GM12801 (cell line): ENCODE results near the gene PLEKHO2.

Experiments used
- TF ChIP-seq, protein P1 (sequence below): IDR thresholded peaks from one replicate; pipeline ENCODE4 v1.5.1; 2011; ENCODE audit warnings: control low read depth; ENCODE audit not compliant: insufficient read length; ENCODE audit errors: extremely low read depth

Gene PLEKHO2

DNA sequence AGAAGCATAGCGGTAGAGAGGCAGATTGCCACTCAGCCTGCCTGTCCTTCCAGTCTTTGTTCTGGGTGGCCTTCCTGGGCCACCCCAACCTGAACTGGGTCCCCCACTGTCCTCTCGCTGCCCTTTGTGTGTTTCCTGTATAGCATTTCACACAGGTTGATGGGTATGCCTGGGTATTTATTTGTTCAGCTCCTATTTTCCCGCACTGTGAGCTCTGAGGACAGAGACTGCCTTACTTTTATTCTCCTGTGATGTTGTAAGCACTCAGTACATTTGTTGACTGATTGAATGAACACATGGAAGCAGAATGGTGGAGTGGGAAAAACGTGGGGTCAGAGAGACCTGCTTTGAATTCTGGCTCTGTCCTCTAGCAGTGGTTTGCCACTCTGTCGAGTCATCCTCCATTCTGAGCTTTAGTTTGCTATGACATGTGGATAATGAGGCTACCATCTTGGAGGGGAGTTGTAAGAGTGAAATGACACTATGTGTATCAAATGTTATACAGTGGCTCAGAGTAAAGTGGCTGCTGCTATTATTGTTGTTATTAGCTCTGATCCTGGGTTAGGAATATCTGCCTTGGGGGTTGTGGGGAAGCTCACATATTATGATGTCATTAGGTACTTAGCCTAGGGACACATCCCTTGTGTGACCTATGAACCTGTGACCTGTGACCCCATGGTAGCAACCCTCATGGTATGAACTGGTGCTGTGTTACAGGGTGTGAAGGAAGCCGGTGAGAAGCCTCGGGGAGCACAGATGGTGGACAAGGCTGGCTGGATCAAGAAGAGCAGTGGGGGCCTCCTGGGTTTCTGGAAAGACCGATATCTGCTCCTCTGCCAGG lies 6.4 kb downstream of the PLEKHO2 start:
- TF ChIP-seq, protein P1, sequence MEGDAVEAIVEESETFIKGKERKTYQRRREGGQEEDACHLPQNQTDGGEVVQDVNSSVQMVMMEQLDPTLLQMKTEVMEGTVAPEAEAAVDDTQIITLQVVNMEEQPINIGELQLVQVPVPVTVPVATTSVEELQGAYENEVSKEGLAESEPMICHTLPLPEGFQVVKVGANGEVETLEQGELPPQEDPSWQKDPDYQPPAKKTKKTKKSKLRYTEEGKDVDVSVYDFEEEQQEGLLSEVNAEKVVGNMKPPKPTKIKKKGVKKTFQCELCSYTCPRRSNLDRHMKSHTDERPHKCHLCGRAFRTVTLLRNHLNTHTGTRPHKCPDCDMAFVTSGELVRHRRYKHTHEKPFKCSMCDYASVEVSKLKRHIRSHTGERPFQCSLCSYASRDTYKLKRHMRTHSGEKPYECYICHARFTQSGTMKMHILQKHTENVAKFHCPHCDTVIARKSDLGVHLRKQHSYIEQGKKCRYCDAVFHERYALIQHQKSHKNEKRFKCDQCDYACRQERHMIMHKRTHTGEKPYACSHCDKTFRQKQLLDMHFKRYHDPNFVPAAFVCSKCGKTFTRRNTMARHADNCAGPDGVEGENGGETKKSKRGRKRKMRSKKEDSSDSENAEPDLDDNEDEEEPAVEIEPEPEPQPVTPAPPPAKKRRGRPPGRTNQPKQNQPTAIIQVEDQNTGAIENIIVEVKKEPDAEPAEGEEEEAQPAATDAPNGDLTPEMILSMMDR, result no peak

DNA sequence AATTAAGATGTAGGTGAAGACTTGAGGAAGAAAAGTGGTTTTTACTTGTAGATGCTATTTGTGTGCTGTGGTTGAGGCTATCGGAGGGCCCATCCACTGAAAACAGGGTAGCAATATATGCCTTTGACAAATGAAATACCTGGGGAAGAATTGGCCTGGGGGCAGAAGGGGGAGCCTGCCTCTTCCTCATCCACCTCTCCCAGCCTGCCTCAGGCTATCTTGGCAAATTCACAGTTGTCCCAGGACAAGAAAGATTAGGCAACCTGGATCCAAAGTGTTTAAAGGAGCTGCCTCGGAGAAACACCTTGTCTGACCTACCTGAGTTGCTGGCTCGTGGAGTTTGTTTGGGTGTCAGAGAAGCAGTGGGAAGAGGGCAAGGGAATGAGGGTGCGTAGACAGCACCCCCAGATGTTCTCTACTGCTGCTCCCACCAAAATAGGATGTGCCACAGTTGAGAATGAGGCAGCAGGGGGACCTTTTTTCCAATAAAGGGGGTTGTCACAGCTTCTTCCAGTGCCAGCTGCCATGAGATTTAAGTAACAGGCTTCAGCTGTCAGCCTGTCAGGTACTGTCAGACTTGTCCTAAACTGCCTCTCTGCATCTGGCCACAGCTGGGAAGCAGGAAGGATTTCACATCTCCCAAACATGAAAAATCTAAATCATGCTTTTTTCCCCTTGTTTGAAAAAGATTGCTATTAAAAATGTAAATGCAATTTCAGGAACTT lies 9.2 kb downstream of the PLEKHO2 start:
- TF ChIP-seq, protein P1, result no peak

DNA sequence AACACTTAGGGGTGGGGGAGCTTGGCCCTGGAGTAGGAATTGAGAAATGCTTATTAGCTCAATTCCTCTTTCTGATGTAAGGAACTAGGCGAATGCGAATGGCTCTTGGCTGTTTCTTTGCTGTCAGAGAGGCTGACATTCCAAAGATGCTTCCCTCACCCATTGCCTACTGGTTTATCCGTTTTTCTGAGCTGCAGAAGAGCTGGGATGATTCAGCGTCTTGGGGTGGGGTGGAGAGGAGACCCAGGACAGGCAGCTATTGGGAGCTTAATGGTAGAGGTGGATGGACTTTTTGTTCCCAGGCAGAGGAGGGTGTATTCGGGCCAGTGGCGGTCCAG lies 9.8 kb downstream of the PLEKHO2 start:
- TF ChIP-seq, protein P1, result no peak

DNA sequence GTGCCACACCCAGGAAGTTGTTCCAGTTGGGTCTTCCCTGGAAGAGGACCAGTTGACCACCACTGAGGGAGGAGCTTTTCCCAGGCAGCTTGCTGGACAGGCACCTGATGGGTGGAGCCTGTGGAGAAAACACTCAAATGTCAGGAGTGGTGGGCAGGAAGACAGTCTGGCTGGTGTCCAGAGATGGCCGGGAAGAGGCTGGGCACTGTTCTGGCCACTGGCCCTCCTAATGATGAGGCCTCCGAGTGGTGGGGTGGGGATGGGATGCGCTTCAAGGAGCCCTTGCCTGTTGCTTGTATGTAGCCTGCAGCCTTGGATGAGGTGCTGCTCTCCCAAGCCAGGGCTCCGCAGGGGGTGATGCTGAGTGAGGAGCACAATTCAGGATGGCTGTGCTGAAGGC lies 12.3 kb downstream of the PLEKHO2 start:
- TF ChIP-seq, protein P1, result no peak

DNA sequence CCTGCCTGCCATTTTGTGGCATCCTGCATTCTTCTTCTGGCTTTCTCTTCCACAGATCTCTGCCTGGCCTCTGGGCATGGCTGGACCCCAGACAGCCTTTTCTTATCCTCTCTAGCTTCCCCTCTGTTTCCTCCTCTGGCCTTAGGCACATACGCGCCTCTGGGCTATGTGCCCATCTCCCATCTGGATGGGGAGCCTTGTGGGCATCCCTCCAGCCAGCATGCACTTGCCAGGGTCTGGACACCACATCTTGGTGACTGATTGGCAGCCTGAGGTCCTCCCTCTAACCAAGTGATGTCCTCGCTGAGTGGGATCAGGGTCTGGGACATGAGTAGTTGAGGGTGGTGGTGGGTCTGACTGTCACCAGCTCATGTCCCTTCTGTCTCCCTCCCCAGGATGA lies 12.8 kb downstream of the PLEKHO2 start:
- TF ChIP-seq, protein P1, result no peak

DNA sequence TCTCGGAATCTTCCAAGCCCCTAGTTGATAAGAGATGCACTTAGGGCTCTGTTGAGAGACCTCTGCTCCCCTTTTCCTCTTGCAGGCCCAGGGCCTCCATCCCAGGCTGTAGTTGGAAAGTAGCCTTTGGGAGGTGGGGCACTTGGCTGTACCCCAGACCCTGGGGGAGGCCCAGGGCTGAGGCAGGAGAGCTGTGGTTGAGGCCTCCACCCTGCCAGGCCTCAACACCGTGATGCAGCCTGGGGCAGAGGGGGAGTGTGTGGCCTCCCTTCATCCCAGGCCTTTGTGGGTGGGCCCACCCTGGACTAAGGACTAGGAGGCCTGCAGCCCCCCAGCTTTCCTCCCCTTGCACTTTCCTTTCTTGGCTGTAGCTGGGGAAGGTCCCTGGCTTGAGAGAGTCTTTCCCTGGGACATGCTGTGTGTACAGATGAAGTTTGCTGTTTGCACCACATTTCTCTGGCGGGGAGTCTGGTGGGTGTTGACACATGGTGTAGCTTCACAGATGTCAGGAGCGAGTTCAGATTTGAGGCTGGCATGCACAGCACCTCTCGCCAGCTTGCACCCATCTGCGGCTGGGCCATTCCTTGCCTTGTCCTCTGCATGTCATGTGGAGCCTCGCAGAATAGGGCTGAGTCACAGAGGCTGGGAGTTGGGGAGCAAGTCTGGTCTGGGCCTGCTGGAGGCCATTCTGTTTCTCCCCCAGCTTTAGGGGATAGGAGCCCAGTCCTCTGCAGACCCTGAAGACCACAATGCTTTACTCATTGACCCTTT lies 13.7 kb downstream of the PLEKHO2 start:
- TF ChIP-seq, protein P1, result no peak
